Stomach (tissue), 9 donors: ENCODE data around the gene P2RY13. TPM values are rescaled to one million over a fixed set of nuclear protein-coding genes. Genes with fewer than 3 reads are reported as not detected.

Experiments
- DNase-seq, 2 donors: peaks; one replicate each; pipeline versions ENCODE4 v3.0.0 to v3.0.0-alpha.2; 2013 to 2019
- H3K27ac ChIP-seq, 5 donors: fragments of 200-600 bp in 4 of 5; sonication (generic) in 4 of 5; one replicate each; pipeline ENCODE4 v1.5.1; 2013 to 2019; ENCODE audit warnings: mild to moderate bottlenecking in 1 of 5, moderate library complexity in 1 of 5
- H3K27me3 ChIP-seq, 3 donors: fragments of 200-600 bp; sonication (generic); one replicate each; pipeline ENCODE4 v1.5.1; 2017 to 2019; ENCODE audit warnings: mixed run types in 1 of 3
- H3K36me3 ChIP-seq, 4 donors: fragments of 200-600 bp; sonication (generic); 1 replicate in 3 of 4; 2 replicates in 1 of 4; pipeline ENCODE4 v1.5.1; 2016 to 2019
- H3K4me1 ChIP-seq, 4 donors: fragments of 200-600 bp; sonication (generic); one replicate each; pipeline ENCODE4 v1.5.1; 2016 to 2019
- H3K4me3 ChIP-seq, 4 donors: fragments of 200-600 bp; sonication (generic) in 3 of 4; one replicate each; pipeline ENCODE4 v1.5.1; 2016 to 2019; ENCODE audit warnings: mild to moderate bottlenecking in 1 of 4
- H3K9me3 ChIP-seq, 4 donors: fragments of 200-600 bp; sonication (generic); one replicate each; pipeline ENCODE4 v1.5.1; 2016 to 2019
- EP300 ChIP-seq: sonication (generic); formaldehyde crosslinking; IDR thresholded peaks from one replicate; pipeline ENCODE4 v1.6.1; 2017; ENCODE audit warnings: antibody characterized with exemption
- POLR2A ChIP-seq, 4 donors: fragments of 450-650 bp; IDR thresholded peaks; one replicate each; pipeline ENCODE4 v1.6.1; 2016; ENCODE audit warnings: antibody characterized with exemption in 4 of 4, control low read depth in 2 of 4, mild to moderate bottlenecking in 1 of 4, moderate library complexity in 1 of 4
- POLR2AphosphoS5 ChIP-seq, 3 donors: sonication (generic); formaldehyde crosslinking; IDR thresholded peaks; one replicate each; pipeline ENCODE4 v1.6.1; 2016; ENCODE audit warnings: antibody characterized with exemption in 3 of 3
- WGBS, 5 donors: extraction: QIAGEN DNeasy Blood & Tissue Kit in 3 of 5; methylation state at CpG; one replicate each; pipeline versions ENCODE4 v1.1.5 to v1.1.7; 2013 to 2018; 5-methylcytosine and 5-hydroxymethylcytosine counted together
- intact Hi-C: fragments of 100-400 bp; cut with DNase I; formaldehyde crosslinking; loops from one replicate; pipeline ENCODE4 v1.15.1; 2023; ENCODE audit warnings: low total_unique reads
- polyA plus RNA-seq, 3 donors: library from polyadenylated mRNA; stranded (reverse); fragments of 200-250 nt; gene quantifications; one replicate each; pipeline ENCODE4 v1.2.3, GENCODE V29; 2013
- total RNA-seq, 5 donors: library from RNA; depleted of rRNA; stranded (reverse); fragments of >200 nt; gene quantifications; one replicate each; pipeline versions ENCODE4 v1.1.0 to v1.2.3, GENCODE V29; 2014 to 2016
- TF ChIP-seq, protein P1 (sequence below), 7 experiments: fragments of 450-650 bp in 4 of 7; fragments of 200-600 bp in 3 of 7; sonication (generic) in 3 of 7; IDR thresholded peaks; one replicate each; pipeline ENCODE4 v1.5.1; 2016 to 2019; ENCODE audit warnings: antibody characterized with exemption in 7 of 7, control low read depth in 2 of 7, mild to moderate bottlenecking in 1 of 7
- donor health status: healthy with polysubstance abuse.
- donor health status: Bipolar disorder and iron deficiency.
- donor health status: healthy.

The P2RY13 gene
- total and polyA plus RNA-seq, 8 donors, result 0.38 to 1.9 (median 0.88) TPM; not detected in 2

DNA sequence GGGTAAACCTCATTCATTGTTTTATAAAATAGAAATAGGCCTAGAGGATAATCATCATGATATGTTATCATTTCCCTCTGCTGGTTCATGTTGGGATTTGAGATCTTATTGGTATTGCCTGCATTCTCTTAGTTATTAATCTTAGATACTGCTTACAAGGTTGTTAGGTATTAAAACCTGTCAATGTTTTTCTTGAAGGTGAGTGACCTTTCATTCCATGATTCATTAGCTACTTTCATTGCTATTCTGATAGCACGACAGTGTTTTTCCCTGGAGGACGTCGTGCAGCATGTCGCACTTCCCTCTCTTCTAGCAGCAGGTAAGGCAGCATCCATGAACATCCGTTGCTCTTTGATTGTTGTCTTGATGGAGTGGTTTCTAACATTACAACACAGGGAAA is 38.1 kb upstream of the P2RY13 start:
- no peaks in the 10 kb centered on the region for H3K9me3 ChIP-seq
- no peak overlapping the region for H3K4me3 ChIP-seq
- no peaks in the 10 kb centered on the region for H3K36me3 ChIP-seq
- no peaks in the 10 kb centered on the region for H3K4me1 ChIP-seq
- H3K27me3 ChIP-seq, result no peaks in the 10 kb centered on the region
- no peak for DNase-seq
- TF ChIP-seq EP300, result no peak
- TF ChIP-seq, protein P1, sequence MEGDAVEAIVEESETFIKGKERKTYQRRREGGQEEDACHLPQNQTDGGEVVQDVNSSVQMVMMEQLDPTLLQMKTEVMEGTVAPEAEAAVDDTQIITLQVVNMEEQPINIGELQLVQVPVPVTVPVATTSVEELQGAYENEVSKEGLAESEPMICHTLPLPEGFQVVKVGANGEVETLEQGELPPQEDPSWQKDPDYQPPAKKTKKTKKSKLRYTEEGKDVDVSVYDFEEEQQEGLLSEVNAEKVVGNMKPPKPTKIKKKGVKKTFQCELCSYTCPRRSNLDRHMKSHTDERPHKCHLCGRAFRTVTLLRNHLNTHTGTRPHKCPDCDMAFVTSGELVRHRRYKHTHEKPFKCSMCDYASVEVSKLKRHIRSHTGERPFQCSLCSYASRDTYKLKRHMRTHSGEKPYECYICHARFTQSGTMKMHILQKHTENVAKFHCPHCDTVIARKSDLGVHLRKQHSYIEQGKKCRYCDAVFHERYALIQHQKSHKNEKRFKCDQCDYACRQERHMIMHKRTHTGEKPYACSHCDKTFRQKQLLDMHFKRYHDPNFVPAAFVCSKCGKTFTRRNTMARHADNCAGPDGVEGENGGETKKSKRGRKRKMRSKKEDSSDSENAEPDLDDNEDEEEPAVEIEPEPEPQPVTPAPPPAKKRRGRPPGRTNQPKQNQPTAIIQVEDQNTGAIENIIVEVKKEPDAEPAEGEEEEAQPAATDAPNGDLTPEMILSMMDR (IDR thresholded peaks at IDR 0.05), result no peak
- TF ChIP-seq POLR2A (IDR thresholded peaks at IDR 0.05), result no peak
- no peak for TF ChIP-seq POLR2AphosphoS5 (IDR thresholded peaks at IDR 0.05)
- intact Hi-C loops, result no loop called here
- H3K27ac ChIP-seq, result no peak overlapping the region
- WGBS, 5 donors, result 63 to 79% (median 67%) methylated on average over 5 of the region's 5 CpGs

DNA sequence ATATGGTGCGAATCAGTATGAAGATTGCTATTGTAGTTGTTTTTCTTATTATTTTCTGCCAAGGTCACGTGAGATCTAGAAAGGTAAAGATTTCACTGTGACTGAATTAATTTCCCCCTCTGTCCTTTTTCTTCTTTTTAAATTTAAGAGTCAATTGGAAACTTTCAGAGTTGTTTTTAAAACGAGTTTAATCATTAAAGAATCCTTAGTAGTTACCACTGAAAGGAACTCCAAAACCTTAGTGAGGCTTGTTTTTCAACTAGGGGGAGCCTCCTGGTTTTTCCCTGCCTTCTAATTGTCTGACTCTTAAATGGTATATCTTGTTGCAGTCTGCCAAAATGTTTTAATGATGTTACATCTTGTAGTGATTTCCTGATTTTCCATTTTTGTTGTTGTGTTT is 37.6 kb upstream of the P2RY13 start:
- WGBS, 5 donors, result 75 to 83% (median 79%) methylated on average over 3 of the region's 3 CpGs
- intact Hi-C loops, result no loop called here
- Histone ChIP-seq H3K27me3 (no peaks in the 10 kb centered on the region), H3K27ac (no peak overlapping the region), H3K9me3 (no peaks in the 10 kb centered on the region), H3K4me1 (no peaks in the 10 kb centered on the region), H3K4me3 (no peak overlapping the region), H3K36me3 (no peaks in the 10 kb centered on the region)
- no peak for DNase-seq
- TF ChIP-seq, protein P1 (IDR thresholded peaks at IDR 0.05), result no peak
- TF ChIP-seq EP300 (no peak), POLR2AphosphoS5 (IDR thresholded peaks at IDR 0.05) (no peak), POLR2A (IDR thresholded peaks at IDR 0.05) (no peak)

DNA sequence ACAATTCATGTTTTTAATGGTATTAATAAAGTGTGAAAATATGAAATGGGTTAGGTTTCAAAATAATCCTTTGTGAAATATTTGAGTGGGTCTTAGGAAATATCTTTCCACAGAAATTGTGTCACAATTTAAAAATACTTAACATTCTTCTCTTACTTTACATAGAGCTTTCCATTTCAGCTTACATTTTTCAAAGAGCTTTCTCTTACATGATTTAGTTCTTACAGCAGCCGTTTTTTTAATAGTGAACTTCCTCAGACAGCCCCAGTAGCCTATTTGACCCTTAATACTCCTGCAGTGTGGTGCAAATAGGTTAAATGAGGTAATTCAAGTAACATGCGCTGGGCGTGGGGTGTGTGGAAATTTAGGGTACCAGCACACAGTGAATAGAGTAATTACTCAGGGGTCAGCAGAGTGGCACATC is 33.4 kb upstream of the P2RY13 start:
- TF ChIP-seq, protein P1 (IDR thresholded peaks at IDR 0.05), result no peak
- no peak for TF ChIP-seq POLR2A (IDR thresholded peaks at IDR 0.05)
- TF ChIP-seq POLR2AphosphoS5 (IDR thresholded peaks at IDR 0.05), result no peak
- TF ChIP-seq EP300, result no peak
- Histone ChIP-seq H3K9me3 (no peaks in the 10 kb centered on the region), H3K4me1 (peaks cover 0 to 2% (median 1%) of the 10 kb centered on the region in 4 donors), H3K27me3 (no peaks in the 10 kb centered on the region), H3K4me3 (no peak overlapping the region), H3K36me3 (no peaks in the 10 kb centered on the region), H3K27ac (peak overlapping the region in 1 of 5 donors; percentile 15)
- DNase-seq, result no peak
- WGBS, 5 donors, result 63 to 82% (median 73%) methylated on average over 3 of the region's 3 CpGs
- intact Hi-C loops, result no loop called here

DNA sequence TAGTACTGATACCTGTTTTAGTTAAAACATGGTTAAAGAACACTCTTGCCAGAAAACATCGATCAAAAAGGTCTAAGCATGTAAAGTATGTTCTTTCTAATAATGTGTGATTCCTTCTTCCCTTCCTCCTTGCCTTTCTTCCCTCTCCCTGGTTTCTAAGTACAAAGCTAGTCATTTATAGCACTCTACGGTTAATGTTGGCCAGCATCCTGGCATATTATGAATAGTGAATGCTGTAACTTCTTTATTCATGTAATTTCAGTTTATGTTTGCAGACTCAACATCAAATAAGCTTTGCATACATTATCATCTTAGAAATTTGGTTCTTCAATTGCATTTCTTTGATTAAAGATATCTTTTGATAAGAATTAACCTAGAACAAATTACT is 28.1 kb upstream of the P2RY13 start:
- TF ChIP-seq, protein P1 (IDR thresholded peaks at IDR 0.05), result no peak
- TF ChIP-seq EP300 (no peak), POLR2A (IDR thresholded peaks at IDR 0.05) (no peak), POLR2AphosphoS5 (IDR thresholded peaks at IDR 0.05) (no peak)
- Histone ChIP-seq H3K27ac (no peak overlapping the region), H3K9me3 (no peaks in the 10 kb centered on the region), H3K27me3 (no peaks in the 10 kb centered on the region), H3K4me3 (no peak overlapping the region), H3K36me3 (no peaks in the 10 kb centered on the region), H3K4me1 (peaks cover 0 to 13% (median 7%) of the 10 kb centered on the region in 4 donors)
- WGBS, 5 donors, result 34 to 58% (median 50%) methylated on average over 2 of the region's 2 CpGs
- peak in 1 of 2 donors; percentile 3 for DNase-seq
- intact Hi-C loops, result no loop called here
